Stimulated activated CD8-positive, alpha-beta memory T cell treated with anti-CD3 and anti-CD28 coated beads, Interleukin-7, amount 100 ng/mL, for 4 hours (primary cell): ENCODE measurements around the gene KRT77.
"Not testable (repeated sequence)": the region's sequence is repeated elsewhere in the genome, so short reads cannot be mapped to it uniquely, and the experiment has no call there.

Experiments used
- DNase-seq, 2 donors: peaks; one replicate each; pipeline ENCODE4 v3.0.0-alpha.2; 2020; ENCODE audit warnings: low read depth in 2 of 2

Gene KRT77

GRCh38 chr12:52703424-52703823 lies at the start of gene KRT77:
KRT77 (minus strand) TSS chr12:52703524; CDS start chr12:52703434, 90 bp downstream.
- DNase-seq, result no peak

GRCh38 chr12:52752516-52752915 lies 49.2 kb upstream of the KRT77 start:
- no peak for DNase-seq

- no peak for DNase-seq
These were observed 48.5 kb upstream of the KRT77 start for GRCh38 chr12:52751795-52752194.

- not testable (repeated sequence) for DNase-seq
These were observed 47.2 kb upstream of the KRT77 start for GRCh38 chr12:52750532-52750931.

GRCh38 chr12:52749827-52750226 lies 46.5 kb upstream of the KRT77 start:
- DNase-seq, result no peak

GRCh38 chr12:52748578-52748977 lies 45.3 kb upstream of the KRT77 start:
- DNase-seq, result no peak

- DNase-seq, result no peak
These were observed 42.2 kb upstream of the KRT77 start for GRCh38 chr12:52745554-52745953.

GRCh38 chr12:52744493-52745156 lies 41.3 kb upstream of the KRT77 start:
- no peak for DNase-seq

- no peak for DNase-seq
These were observed 39.6 kb upstream of the KRT77 start for GRCh38 chr12:52742822-52743457.

GRCh38 chr12:52742196-52742580 lies 38.9 kb upstream of the KRT77 start:
- DNase-seq, result no peak

- DNase-seq, result peak; percentile 30 to 36
These were observed 38.3 kb upstream of the KRT77 start for GRCh38 chr12:52741375-52742195.

- DNase-seq, result no peak
These were observed 37.3 kb upstream of the KRT77 start for GRCh38 chr12:52740584-52740983.

GRCh38 chr12:52739963-52740362 lies 36.6 kb upstream of the KRT77 start:
- DNase-seq, result no peak

- no peak for DNase-seq
These were observed 32.7 kb upstream of the KRT77 start for GRCh38 chr12:52735816-52736632.

GRCh38 chr12:52735106-52735505 lies 31.8 kb upstream of the KRT77 start:
- DNase-seq, result no peak

GRCh38 chr12:52730793-52731192 lies 27.5 kb upstream of the KRT77 start:
- no peak for DNase-seq

GRCh38 chr12:52730383-52730782 lies 27.1 kb upstream of the KRT77 start:
- no peak for DNase-seq

GRCh38 chr12:52729147-52729546 lies 25.8 kb upstream of the KRT77 start:
- DNase-seq, result no peak

- DNase-seq, result no peak
These were observed 25.1 kb upstream of the KRT77 start for GRCh38 chr12:52728374-52728773.

- no peak for DNase-seq
These were observed 23.7 kb upstream of the KRT77 start for GRCh38 chr12:52727037-52727436.

- DNase-seq, result no peak
These were observed 23.1 kb upstream of the KRT77 start for GRCh38 chr12:52726451-52726850.

- DNase-seq, result no peak
These were observed 21.1 kb upstream of the KRT77 start for GRCh38 chr12:52724384-52724783.
